H1 (cell line): Measurements from ENCODE around the gene VTN. TPM values are rescaled to one million over a fixed set of nuclear protein-coding genes. Genes with fewer than 3 reads are reported as not detected.

ENCODE experiments used
- ASH2L ChIP-seq: fragments of 200-600, 300-600 bp; sonication (generic); IDR thresholded peaks from one replicate; pipeline ENCODE4 v1.7.1; 2017; ENCODE audit warnings: low read length
- CHD7 ChIP-seq: fragments of 300-600 bp; sonication (generic); IDR thresholded peaks from 2 replicates; pipeline ENCODE4 v1.7.1; 2012; ENCODE audit warnings: low read length, moderate library complexity, mild to moderate bottlenecking, inconsistent platforms; ENCODE audit not compliant: insufficient replicate concordance
- PHF8 ChIP-seq: fragments of 200-600 bp; sonication (generic); conservative IDR thresholded peaks from 2 replicates; pipeline ENCODE4 v1.7.1; 2012; ENCODE audit warnings: low read depth, mild to moderate bottlenecking, inconsistent platforms, low read length, moderate library complexity
- RAD21 ChIP-seq, 2 experiments: IDR thresholded peaks in 1 of 2; conservative IDR thresholded peaks in 1 of 2; 2 replicates each; pipeline ENCODE4 v1.6.1; 2011; ENCODE audit warnings: low read depth in 2 of 2, low read length in 2 of 2, improper control_type of control experiment in 1 of 2, inconsistent platforms in 1 of 2, mild to moderate bottlenecking in 1 of 2, moderate library complexity in 1 of 2
- RBBP5 ChIP-seq: IDR thresholded peaks from 2 replicates; pipeline ENCODE4 v1.7.1; 2012; ENCODE audit warnings: low read depth, mild to moderate bottlenecking, inconsistent platforms, low read length, moderate library complexity, borderline replicate concordance
- SAP30 ChIP-seq: fragments of 300-600 bp; sonication (generic); IDR thresholded peaks from 2 replicates; pipeline ENCODE4 v1.7.1; 2012; ENCODE audit warnings: low read length, moderate library complexity, mild to moderate bottlenecking, inconsistent platforms; ENCODE audit not compliant: insufficient read depth, insufficient replicate concordance
- SP2 ChIP-seq: IDR thresholded peaks from 2 replicates; pipeline ENCODE4 v1.6.1; 2012; ENCODE audit warnings: mild to moderate bottlenecking, low read length, inconsistent platforms
- TAF1 ChIP-seq: IDR thresholded peaks from 2 replicates; pipeline ENCODE4 v1.6.1; 2011; ENCODE audit warnings: mild to moderate bottlenecking, low read depth, low read length
- TAF7 ChIP-seq: optimal IDR thresholded peaks from 2 replicates; pipeline ENCODE3; 2011; ENCODE audit warnings: low read depth, mild to moderate bottlenecking, inconsistent platforms, low read length, moderate library complexity, borderline replicate concordance
- polyA plus RNA-seq, 7 experiments: library from polyadenylated mRNA; depleted of rRNA in 3 of 7; stranded (reverse) in 5 of 7; unstranded in 2 of 7; fragments of >200 nt in 5 of 7; fragments of 200-250 nt in 2 of 7; gene quantifications; 1 replicate in 5 of 7; 2 replicates in 1 of 7; 4 replicates in 1 of 7; pipeline versions ENCODE4 v1.2.1 to v1.2.3, GENCODE V29; 2011 to 2013; ENCODE audit warnings: missing spikeins in 2 of 7, mixed read lengths in 2 of 7
- total RNA-seq: library from RNA; stranded (reverse); fragmentation: NEBNext Ultra II Directional; extraction: Animal tissue kit (Norgen Biotek cat#: 25700); gene quantifications from 2 replicates; pipeline ENCODE4 v1.2.1, GENCODE V29; 2021

VTN gene
- total and polyA plus RNA-seq, 2 of the 8 experiments (the other 6 are each of a cell fraction or from before 2014, with no cell fraction given) = 0.18 TPM; not detected in 1

- TF ChIP-seq CHD7 (no peak), TAF1 (peak; percentile 97), SP2 (no peak), RAD21 (IDR thresholded peaks at IDR 0.05 in 1 of 2, conservative IDR thresholded peaks at IDR 0.05 in 1 of 2; ENCODE audit: low read depth in 2 of 2, low read length in 2 of 2) (0 out of 4 replicates have a peak, but pooled peaks of 1 of the 2 experiments have one; percentile 4), RBBP5 (0 out of 2 replicates have a peak, but pooled peaks have one; percentile 59), SAP30 (no peak), PHF8 (peak; percentile 91; the same call in 1 of the 2 replicates), TAF7 (peak; percentile 64), ASH2L (peak; percentile 48)
These were observed 12.8 kb downstream of the VTN start, which contains the start of gene POLDIP2 (continued) for GRCh38 chr17:28357061-28357900.
